Glomerular visceral epithelial cell (primary cell): ENCODE data around the gene GRIK2.

Experiments used
- DNase-seq: peaks from one replicate; pipeline ENCODE4 v3.0.0-alpha.2; 2016; ENCODE audit errors: extremely low spot score

The GRIK2 gene

GRCh38 chr6:101716387-101716786 is 322.9 kb downstream of the GRIK2 start:
- no peak for DNase-seq

- DNase-seq = no peak
Observed at GRCh38 chr6:101716810-101717209, 323.3 kb downstream of the GRIK2 start.

- no peak for DNase-seq
Observed at GRCh38 chr6:101719521-101719920, 326.0 kb downstream of the GRIK2 start.

- DNase-seq = no peak
Observed at GRCh38 chr6:101722471-101722870, 329.0 kb downstream of the GRIK2 start.

- DNase-seq = peak; percentile 36
Observed at GRCh38 chr6:101722991-101723579, 329.6 kb downstream of the GRIK2 start.

- DNase-seq = no peak
Observed at GRCh38 chr6:101728388-101728787, 334.9 kb downstream of the GRIK2 start.

GRCh38 chr6:101728956-101729355 is 335.4 kb downstream of the GRIK2 start:
- DNase-seq = no peak

- peak; percentile 1 for DNase-seq
Observed at GRCh38 chr6:101730954-101731353, 337.4 kb downstream of the GRIK2 start.

GRCh38 chr6:101733899-101734298 is 340.4 kb downstream of the GRIK2 start:
- DNase-seq = no peak

- no peak for DNase-seq
Observed at GRCh38 chr6:101738481-101738880, 345.0 kb downstream of the GRIK2 start.

- no peak for DNase-seq
Observed at GRCh38 chr6:101740631-101741030, 347.1 kb downstream of the GRIK2 start.

GRCh38 chr6:101741474-101742171 is 348.1 kb downstream of the GRIK2 start:
- no peak for DNase-seq

GRCh38 chr6:101747160-101747559 is 353.7 kb downstream of the GRIK2 start:
- no peak for DNase-seq

- no peak for DNase-seq
Observed at GRCh38 chr6:101747716-101748115, 354.2 kb downstream of the GRIK2 start.

- DNase-seq = no peak
Observed at GRCh38 chr6:101755931-101756330, 362.4 kb downstream of the GRIK2 start.

- no peak for DNase-seq
Observed at GRCh38 chr6:101758368-101758767, 364.9 kb downstream of the GRIK2 start.

- DNase-seq = no peak
Observed at GRCh38 chr6:101760843-101761621, 367.5 kb downstream of the GRIK2 start.

- DNase-seq = no peak
Observed at GRCh38 chr6:101762851-101763250, 369.3 kb downstream of the GRIK2 start.

GRCh38 chr6:101765281-101765680 is 371.8 kb downstream of the GRIK2 start:
- DNase-seq = no peak

- no peak for DNase-seq
Observed at GRCh38 chr6:101770116-101770515, 376.6 kb downstream of the GRIK2 start.

GRCh38 chr6:101776919-101777350 is 383.4 kb downstream of the GRIK2 start:
- DNase-seq = no peak

- no peak for DNase-seq
Observed at GRCh38 chr6:101777646-101778045, 384.1 kb downstream of the GRIK2 start.
